ENCODE results near the gene PSTPIP1. TPM values are rescaled to one million over a fixed set of nuclear protein-coding genes. Genes with fewer than 3 reads are reported as not detected.

Gene PSTPIP1
- total and polyA plus RNA-seq, 9 of the 15 experiments (the other 6 are each of a cell fraction or from before 2014, with no cell fraction given): not detected

DNA sequence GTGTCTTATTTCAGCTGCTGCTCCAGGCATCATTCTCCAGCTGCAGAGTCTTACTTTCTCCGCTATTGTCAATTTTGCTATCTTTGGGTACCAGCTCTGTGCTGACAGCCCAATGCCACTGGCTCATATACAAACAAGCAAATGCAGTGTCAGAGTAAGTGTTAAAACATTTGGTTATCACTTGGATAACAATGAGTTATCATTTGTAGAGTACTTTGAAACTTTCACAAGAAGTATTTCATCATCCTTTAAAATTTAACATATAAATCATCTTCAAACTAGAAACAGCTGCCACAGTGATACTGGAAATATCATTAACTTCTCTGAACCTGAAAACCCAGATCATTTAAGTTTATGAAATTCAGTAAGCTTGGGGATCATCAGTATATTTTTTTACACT is 62.1 kb downstream of the PSTPIP1 start (continued):
- TF ChIP-seq, protein P1, sequence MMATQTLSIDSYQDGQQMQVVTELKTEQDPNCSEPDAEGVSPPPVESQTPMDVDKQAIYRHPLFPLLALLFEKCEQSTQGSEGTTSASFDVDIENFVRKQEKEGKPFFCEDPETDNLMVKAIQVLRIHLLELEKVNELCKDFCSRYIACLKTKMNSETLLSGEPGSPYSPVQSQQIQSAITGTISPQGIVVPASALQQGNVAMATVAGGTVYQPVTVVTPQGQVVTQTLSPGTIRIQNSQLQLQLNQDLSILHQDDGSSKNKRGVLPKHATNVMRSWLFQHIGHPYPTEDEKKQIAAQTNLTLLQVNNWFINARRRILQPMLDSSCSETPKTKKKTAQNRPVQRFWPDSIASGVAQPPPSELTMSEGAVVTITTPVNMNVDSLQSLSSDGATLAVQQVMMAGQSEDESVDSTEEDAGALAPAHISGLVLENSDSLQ (IDR thresholded peaks at IDR 0.05): peak; percentile 43
- TF ChIP-seq DPF2 (IDR thresholded peaks at IDR 0.05) (no peak), TAL1 (IDR thresholded peaks at IDR 0.05) (peak; percentile 16; the same call in 1 of the 2 replicates), SIN3A (IDR thresholded peaks at IDR 0.05; ENCODE audit: borderline replicate concordance in 2 of 2, control insufficient read depth in 1 of 2, low read depth in 2 of 2, low read length in 2 of 2) (no peak), TCF3 (CRISPR knock-in tag; IDR thresholded peaks at IDR 0.05) (peak; percentile 27; the same call in 1 of the 2 replicates)

DNA sequence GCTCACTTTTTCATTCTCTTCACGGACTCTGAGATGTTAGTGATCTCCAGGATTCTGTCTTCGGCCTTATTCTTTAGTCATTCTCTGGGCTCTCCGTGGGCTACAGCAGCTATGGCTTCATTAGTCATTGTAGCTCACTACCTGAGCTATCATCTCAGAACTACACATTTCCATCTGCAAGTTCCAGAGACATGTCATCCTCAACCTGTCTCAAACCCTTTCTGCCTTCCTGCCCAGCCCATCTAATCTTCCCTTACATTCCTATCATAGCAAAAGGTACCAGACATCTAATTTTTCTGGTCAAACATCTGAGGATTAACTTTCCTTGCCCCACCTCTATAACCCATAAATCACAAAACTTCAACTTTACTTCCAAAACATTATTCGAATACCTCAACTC is 62.8 kb downstream of the PSTPIP1 start:
- TF ChIP-seq RBM22 (IDR thresholded peaks at IDR 0.05; ENCODE audit: low read depth, low read length, poor library complexity, severe bottlenecking) (no peak), CCAR2 (IDR thresholded peaks at IDR 0.05; ENCODE audit: low read depth, low read length) (no peak), MEIS2 (IDR thresholded peaks at IDR 0.05; ENCODE audit: partially characterized antibody) (peak; percentile 23), KDM1A (IDR thresholded peaks at IDR 0.05) (no peak), HMGXB4 (CRISPR knock-in tag; IDR thresholded peaks at IDR 0.05) (no peak), SMC3 (conservative IDR thresholded peaks at IDR 0.05; ENCODE audit: insufficient read depth, low read depth, low read length) (no peak)
- TF ChIP-seq, protein P2, sequence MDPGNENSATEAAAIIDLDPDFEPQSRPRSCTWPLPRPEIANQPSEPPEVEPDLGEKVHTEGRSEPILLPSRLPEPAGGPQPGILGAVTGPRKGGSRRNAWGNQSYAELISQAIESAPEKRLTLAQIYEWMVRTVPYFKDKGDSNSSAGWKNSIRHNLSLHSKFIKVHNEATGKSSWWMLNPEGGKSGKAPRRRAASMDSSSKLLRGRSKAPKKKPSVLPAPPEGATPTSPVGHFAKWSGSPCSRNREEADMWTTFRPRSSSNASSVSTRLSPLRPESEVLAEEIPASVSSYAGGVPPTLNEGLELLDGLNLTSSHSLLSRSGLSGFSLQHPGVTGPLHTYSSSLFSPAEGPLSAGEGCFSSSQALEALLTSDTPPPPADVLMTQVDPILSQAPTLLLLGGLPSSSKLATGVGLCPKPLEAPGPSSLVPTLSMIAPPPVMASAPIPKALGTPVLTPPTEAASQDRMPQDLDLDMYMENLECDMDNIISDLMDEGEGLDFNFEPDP (CRISPR knock-in tag; IDR thresholded peaks at IDR 0.05): no peak
- TF ChIP-seq, protein P3, sequence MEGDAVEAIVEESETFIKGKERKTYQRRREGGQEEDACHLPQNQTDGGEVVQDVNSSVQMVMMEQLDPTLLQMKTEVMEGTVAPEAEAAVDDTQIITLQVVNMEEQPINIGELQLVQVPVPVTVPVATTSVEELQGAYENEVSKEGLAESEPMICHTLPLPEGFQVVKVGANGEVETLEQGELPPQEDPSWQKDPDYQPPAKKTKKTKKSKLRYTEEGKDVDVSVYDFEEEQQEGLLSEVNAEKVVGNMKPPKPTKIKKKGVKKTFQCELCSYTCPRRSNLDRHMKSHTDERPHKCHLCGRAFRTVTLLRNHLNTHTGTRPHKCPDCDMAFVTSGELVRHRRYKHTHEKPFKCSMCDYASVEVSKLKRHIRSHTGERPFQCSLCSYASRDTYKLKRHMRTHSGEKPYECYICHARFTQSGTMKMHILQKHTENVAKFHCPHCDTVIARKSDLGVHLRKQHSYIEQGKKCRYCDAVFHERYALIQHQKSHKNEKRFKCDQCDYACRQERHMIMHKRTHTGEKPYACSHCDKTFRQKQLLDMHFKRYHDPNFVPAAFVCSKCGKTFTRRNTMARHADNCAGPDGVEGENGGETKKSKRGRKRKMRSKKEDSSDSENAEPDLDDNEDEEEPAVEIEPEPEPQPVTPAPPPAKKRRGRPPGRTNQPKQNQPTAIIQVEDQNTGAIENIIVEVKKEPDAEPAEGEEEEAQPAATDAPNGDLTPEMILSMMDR (IDR thresholded peaks at IDR 0.05 in 2 of 3, conservative IDR thresholded peaks at IDR 0.05 in 1 of 3; ENCODE audit: insufficient read depth in 2 of 3, low read depth in 1 of 3, low read length in 3 of 3): no peak
- no peak for ATAC-seq
- Histone ChIP-seq H4K20me1 (replicated peaks; ENCODE audit: control insufficient read depth, insufficient read depth, low read length) (no peaks in the 10 kb centered on the region), H3K27me3 (ENCODE audit: control insufficient read depth in 2 of 2, insufficient read depth in 2 of 2, low read length in 2 of 2) (no peaks in the 10 kb centered on the region), H3K9ac (ENCODE audit: insufficient read depth in 1 of 2, low read depth in 2 of 2, low read length in 2 of 2) (no peak overlapping the region), H3K79me2 (ENCODE audit: control insufficient read depth, insufficient read depth, low read length) (peaks cover 9% of the 10 kb centered on the region; the same call in 1 of the 3 replicates), H2AFZ (ENCODE audit: low read depth, low read length) (no peak overlapping the region), H3K4me3 (no peak overlapping the region), H3K9me3 (replicated peaks; ENCODE audit: control insufficient read depth, insufficient read depth, low read depth, low read length) (no peaks in the 10 kb centered on the region), H3K27ac (ENCODE audit: extremely low read depth, low read depth, low read length) (no peak overlapping the region), H3K9me1 (ENCODE audit: control insufficient read depth, insufficient read depth, low read length) (no peaks in the 10 kb centered on the region), H3K36me3 (ENCODE audit: control insufficient read depth, insufficient read depth, low read length) (peaks cover 12% of the 10 kb centered on the region; the same call in 2 of the 3 replicates), H3K4me2 (ENCODE audit: insufficient read depth, low read length) (no peak overlapping the region), H3K4me1 (replicated peaks in 1 of 2; ENCODE audit: control insufficient read depth in 2 of 2, insufficient read depth in 2 of 2, low read length in 2 of 2) (peaks cover 0 to 5% of the 10 kb centered on the region in 2 experiments; a peak in 1 of 5 replicates)
- intact Hi-C loops (cut with micrococcal nuclease) (no loop called here), in situ Hi-C loops (cut with MboI) (no loop called here)
- POLR2A ChIA-PET: interaction anchor here (0.8 to 2.0 kb wide), 3 partner anchors 8 to 14 kb away, joined by 3 to 8 read pairs (median 3); no protein-coding TSS in a partner anchor
- no peak for FAIRE-seq
- no peak for DNase-seq (ENCODE audit: extremely low read depth in 1 of 4, low spot score in 3 of 4)
- WGBS (ENCODE audit: insufficient coverage, low coverage, missing lambda C conversion rate): 56% methylated on average over 4 of the region's 4 CpGs
- BruUV-seq (replicated peaks): no TSS peak
- CTCF ChIA-PET (ENCODE audit: low intra/inter-chr PET ratio): no interaction called here

Data from K562 (cell line).